Measurements from ENCODE around the gene TSR3.

The TSR3 gene

DNA sequence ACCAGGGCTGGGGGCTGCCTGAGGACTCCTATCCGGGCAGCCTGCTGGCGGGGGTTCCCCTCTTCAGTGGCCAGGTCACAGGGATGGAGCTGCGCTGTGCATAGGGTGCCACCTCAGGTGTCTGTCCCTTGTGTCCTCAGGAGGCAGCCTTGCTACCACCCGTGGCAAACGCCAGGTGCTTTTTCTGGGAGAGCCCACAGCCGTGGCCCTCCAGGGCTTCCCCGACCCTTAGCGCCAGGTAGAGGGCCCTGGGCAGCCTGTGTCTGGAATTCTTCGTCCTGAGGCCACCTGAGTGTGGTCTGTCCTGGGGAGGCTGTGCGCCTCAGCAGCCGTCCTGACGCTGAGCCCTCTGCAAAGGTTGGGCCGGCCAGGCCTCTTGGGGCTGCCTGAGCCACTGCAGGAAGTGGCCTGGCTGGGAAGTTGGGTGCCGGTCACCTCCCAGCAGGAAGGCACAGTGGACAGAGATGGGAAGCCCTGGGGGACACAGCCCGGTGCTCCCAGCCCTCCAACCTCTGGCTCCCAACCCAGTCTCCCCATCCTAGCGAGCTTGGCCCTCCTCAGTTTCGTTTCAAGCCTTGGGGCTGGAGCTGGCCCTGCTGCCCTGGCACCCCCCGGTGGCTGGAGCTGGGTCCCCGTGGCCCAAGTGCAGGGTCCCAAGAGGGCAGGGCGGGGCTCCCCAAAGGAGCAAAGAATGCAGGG lies 25.9 kb downstream of the TSR3 start:
- DNase-seq (ENCODE audit: low spot score) = no peak

DNA sequence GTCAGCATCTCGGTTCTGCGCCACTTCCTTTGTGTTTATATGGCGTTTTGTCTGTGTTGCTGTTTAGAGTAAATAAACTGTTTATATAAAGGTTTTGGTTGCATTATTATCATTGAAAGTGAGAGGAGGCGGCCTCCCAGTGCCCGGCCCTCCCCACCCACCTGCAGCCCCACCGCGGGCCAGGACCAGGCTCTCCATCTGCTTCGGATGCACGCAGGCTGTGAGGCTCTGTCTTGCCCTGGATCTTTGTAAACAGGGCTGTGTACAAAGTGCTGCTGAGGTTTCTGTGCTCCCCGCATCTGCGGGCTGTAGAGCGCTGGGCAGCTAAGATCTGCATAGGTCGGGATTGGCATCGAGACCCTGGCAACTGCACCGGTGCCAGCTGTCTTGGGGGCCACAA lies 26.4 kb downstream of the TSR3 start:
- DNase-seq (ENCODE audit: low spot score) = no peak

DNA sequence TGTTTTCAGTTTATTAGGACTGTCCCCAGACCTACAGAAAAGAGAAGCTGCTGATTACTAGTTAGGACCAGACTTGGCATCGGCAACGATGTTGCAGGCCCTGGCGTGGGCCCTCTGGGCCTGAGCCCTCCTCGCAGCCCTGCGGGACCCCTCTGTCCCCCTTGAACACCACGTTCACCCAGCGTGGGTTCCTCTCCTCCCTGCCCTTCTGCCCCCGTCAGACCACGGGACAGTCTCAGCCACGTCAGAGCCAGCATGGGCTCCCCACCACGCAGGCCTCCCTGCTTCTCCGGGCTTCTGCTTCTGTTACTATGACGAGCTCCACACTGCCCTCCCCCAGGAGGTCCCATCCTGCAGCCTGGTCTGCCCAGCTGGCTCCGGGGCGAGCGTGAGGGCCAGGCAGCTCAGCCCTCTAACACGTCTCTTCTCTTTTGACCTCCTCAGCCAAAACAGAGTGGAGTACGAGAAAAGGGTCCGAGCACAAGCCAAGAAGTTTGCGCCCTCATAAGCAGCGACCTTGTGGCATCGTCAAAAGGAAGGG lies 27.3 kb downstream of the TSR3 start:
- no peak for DNase-seq (ENCODE audit: low spot score)

DNA sequence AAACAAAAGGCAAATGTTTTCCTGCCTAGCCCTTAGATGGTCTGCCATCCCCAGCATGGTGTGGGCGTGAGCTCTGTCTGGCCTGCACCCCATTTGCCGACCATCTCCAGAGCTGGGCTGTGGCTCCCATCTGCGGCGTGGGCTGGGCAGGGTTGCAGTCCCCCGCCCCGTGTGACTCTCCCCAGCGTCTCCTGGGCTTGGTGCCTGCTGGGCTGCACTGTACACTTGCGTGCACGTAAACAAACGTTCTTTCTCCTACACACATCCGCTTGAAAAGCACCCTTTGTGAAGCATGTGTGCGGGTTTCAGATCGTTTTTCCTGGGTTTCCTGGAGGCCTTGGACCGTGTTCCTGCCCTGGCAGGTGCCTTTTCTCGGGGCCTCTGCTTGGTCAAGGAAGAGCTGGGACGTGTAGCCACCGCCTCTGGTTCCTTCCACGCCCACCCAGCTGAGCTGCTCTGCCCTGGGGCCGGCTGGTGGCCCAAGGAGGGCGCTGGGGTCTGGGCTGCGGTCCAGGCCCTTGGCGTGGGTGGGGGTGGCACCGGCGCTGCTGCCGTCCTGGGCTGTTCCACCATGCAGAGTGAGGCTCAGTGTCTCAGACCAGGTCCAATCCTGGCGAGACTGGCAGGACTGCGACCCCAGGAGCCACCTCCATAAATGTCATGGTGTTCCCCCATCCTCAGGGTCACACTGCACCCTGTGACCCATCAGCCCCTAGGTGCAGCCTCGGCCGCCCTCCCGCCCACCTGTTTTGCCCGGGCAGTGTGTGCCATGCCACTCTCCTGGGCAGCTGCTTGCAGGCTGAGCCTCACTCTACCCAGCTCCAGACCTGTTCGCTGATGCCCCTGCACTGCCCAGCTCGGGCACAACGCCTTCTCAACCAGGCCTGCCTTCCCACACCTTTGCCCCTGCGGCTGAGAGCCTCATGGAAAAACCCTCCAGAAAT lies 28.1 kb downstream of the TSR3 start:
- no peak for DNase-seq (ENCODE audit: low spot score)

DNA sequence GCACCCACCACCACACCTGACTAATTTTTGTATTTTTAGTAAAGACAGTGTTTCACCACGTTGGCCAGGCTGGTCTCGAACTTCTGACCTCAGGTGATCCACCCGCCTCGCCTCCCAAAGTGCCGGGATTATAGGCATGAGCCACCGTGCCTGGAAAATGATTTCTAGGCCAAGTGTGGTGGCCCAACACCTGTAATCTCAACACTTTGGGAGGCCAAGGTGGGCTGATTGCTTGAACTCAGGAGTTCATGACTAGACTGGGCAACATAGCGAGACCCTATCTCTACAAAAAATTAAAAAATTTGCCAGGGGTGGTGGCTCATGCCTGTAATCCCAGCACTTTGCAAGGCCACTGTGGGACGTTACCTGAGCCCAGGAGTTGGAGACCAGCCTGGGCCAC lies 29.3 kb downstream of the TSR3 start:
- DNase-seq (ENCODE audit: low spot score) = no peak

DNA sequence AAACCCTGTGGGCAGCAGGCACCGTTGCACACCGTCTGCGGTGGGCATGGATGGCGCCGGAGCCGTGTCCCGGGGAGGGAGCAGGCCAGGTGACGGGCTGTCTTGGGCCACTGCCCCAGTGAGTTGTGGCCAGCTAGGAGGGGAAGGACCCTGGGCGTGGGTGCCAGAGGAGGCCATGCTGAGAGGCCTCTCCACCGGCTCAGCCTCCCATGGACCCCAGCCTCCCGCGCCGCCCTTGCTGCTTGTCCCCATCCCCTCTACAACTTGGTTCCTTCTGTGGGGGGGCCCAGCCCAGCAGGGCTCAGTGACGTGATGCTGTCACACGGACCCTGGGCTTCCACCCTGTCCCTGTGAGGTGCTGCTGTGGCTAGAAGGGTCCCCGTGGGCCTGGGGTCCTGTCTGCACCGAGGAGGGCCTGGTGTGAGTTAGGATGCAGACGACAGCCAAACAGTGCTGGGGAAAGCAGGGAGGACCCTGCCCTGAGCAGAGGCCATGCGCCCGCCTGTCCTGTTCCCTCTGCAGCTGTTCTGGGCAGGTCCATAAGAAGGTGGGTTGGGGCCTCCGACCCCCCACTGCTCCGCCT lies 30.9 kb downstream of the TSR3 start:
- DNase-seq (ENCODE audit: low spot score) = no peak

DNA sequence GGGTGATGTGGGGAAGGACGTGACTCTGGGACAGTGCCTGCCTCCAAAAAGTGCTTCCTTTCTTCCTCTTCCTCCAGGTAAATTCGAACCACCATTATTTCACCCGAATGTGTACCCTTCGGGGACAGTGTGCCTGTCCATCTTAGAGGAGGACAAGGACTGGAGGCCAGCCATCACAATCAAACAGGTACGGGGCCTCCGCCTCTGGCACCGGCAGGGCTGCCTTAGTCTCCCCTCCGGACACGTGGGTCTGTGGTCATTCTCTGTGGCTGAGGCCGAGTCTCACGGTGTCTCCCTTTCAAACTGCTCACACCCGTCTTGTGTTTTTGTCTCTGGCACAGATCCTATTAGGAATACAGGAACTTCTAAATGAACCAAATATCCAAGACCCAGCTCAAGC lies 31.6 kb downstream of the TSR3 start:
- DNase-seq (ENCODE audit: low spot score) = no peak

DNA sequence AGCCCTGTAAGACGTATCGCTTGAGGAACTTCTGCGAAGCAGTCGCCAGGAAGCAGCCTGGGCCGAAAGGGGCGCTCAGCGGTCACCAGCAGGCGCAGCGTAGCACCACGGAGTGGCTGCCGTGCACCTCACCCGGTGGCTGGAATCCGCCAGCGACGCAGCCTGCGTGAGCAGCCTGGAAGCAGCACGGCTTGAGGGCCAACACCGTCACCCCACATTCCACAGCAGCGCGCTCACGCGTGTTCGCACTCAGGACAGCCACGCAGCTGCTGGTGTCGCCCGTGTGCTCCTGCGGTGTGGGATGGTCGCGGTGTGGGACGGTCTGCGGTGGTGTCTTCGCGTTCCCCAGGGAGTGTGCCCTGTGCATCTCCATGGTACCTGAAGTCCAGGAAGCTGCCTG lies 32.6 kb downstream of the TSR3 start:
- DNase-seq (ENCODE audit: low spot score) = no peak

DNA sequence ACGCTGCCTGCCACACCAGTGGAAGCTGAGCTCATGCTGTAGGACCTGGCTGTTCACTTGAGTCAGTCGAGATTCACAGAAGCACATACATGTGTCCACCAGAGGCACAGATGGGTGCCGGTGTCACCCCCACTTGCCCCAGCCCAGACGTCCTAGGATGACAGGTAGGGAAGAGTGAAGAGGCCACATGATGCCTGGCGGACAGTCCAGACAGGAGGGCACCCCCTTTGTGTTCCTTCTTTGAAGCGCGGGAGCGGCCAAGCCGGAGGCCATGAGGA lies 33.5 kb downstream of the TSR3 start:
- DNase-seq (ENCODE audit: low spot score) = no peak

DNA sequence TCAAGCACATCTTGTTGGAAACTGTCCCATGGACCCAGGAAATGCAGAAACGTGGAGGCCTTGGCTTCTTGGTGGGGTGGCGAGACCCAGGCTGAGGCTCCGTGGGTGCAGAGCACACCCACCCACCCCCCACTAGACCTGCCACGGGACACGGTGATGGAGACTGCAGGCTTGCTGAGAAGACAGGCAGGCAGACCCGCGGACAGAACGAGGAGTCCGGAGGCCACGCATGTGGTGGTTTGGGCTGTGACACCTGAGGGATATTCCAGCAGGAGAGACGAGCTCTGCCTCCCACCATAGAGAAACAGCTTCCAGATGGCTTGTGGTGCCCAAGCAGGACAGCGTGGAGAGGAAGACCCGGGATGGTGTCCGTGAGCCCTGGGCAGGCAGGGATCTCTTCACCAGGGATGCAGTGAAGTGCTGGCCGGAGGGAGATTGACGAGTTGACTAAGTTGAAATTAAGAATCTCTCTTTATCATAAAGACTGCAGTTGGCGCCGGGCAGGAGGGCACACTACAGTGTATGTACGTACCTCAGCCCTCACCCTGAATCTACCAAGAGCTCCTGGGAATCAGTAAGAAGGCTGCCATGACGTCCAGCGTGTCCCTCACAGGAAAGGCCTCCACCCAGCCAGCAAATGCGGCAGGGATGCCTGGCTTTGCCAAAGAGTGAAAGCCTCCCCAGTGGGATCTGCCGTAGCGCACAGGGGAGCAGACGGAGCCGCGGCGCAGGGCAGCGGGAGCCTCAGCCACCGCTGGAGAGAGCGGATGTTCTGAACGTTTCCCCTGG lies 34.0 kb downstream of the TSR3 start:
- no peak for DNase-seq (ENCODE audit: low spot score)

DNA sequence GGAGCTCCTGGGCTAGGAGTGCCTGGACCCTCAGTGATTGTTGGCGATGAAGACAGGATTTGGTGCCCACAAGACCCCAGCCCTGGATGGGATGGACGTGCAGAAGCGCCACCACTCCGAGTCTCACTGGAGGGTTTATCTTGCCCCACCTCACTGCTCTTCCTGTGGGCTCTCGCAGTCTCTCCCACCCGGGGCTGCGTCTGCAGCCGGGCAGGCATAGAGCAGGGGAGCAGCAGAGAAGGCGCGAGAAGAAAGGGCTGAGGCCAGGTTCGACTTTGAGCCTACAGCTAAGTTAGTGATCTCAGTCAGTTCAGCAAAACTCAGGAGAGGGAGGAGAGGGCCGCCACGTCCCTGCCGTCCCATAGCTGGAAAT lies 35.7 kb downstream of the TSR3 start:
- DNase-seq (ENCODE audit: low spot score) = no peak

DNA sequence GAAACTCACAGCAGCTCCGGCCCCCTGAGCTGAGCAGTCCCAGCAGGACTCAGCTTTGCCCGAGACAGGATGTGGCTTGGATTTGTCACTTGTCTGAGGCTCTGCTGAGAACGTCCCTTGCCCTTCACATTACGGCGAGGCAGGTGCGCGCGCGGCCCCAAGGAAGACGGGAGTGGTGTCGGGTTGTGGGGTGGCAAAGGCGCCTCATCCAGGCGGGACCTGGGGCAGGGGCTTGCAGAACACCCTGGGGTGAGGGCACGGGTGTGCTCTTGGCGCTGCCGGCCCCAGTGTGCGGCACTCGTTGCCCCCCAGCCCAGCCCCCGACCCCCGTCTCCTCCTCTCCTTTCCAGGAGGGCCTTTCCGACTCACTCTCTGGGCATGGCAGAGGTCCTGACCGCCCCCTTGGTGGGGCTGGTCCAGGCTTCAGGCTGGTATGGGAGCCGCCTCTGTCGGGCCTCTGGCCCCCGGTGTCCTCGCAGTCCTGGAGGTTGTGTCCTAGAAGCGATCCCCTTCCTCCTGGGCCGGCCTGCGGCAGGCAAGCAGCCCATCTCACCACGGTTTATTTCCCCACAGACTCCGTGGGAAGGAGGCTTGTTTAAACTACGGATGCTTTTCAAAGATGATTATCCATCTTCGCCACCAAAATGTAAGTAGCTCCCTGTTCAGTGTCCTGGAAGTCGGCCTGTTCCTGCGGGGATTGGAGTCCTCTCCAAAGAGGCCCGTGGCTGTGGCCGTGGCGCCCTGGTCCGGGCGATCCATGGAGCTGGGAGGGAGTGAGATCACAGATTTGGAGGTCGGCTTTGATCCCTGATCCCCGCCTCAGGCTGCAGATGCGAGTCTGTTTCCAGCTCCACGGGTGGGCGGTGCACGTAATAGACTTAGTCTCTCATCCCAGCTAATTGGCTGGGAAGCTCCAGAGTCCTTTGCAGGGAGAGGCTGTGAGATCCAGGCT lies 36.3 kb downstream of the TSR3 start:
- DNase-seq (ENCODE audit: low spot score) = no peak

DNA sequence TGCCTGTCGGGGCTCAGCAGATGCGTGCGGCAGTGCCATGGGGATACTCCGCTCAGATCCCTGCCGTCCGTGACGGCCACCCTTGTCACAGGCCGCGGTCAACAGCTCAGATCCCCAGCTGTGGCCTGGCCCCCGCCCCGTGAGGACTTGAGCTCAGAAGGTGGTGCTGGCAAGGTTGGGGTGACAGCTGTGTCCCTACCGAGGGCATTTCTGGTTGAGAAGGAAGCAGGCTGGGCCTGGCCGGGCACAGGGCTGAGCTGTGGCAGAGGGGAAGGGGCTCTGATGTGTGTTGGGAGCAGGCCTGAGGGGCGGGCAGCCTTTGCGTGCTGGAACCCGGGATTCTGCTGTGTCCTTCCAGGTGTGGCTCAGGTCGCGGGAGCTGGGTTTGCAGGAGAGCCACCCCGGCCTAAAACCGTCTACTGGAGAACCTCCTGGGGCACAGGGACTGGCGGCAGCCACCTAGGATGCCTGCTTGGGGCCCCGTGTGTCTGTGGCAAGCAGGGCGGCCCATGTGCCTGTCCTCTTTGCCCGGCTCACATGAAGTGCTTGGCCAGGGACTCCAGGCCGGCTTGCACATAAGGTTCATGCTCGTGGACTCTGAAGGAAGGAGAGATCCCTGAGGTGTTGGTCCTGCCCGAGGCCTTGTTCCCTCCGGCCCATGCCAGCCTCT lies 37.1 kb downstream of the TSR3 start:
- no peak for DNase-seq (ENCODE audit: low spot score)

DNA sequence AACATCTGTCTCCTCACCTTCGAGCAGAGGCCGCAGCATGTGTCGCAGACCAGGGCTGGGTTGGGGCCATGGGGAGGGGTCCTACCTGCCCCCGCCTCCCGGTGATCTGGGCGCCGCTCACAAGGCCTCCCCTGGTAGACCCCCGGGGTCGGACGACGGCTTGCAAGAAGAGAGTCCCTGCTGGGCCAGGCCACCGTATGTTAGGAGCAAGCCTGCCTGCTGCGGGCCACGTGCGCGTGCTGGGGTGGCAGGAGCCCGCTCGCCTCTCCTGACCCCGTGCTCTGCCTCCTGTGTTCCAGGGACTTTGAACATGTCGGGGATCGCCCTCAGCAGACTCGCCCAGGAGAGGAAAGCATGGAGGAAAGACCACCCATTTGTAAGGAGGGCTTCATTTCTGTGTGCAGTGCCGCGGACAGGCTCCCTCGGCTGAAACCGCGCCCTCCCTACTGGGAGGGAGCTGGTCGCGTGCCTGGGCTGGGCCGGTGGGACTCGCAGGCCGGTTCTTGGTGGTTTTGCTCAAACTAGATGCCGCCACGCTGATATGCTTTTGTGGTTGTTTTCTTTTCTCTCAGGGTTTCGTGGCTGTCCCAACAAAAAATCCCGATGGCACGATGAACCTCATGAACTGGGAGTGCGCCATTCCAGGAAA lies 37.8 kb downstream of the TSR3 start:
- no peak for DNase-seq (ENCODE audit: low spot score)

DNA sequence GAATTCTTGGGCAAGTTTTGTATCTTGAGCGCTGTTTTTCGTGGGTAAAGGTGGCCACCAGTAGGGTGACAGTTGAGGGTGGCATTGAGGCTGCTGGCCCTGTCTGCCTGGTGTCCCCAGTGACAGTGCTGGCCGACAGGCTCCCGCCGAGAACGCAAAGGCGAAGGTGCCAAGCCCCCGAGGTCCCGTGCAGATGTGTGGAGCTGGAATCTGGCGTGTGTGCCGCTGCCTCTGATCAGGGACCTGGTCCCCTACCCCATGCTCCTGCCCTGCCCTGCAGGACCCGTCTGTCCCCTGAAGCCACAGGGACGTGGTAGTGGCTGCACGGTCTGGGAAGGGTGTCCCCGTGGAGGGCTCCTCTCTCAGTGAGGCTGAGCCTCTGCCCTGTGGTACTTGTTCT lies 38.8 kb downstream of the TSR3 start:
- DNase-seq (ENCODE audit: low spot score) = no peak

DNA sequence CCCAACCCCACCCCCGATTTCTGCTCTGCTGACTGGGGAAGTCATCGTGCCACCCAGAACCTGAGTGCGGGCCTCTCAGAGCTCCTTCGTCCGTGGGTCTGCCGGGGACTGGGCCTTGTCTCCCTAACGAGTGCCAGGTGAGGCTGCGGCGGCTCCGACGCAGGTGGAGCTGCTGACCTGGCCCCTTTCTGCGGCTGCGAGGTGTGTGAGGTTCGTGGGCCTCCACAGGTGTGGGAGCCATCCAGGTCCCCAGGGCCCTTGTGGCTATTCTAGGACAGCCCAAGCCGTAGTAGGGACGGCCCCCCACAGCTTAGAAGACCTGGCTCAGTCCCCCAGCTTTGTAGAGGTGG lies 39.2 kb downstream of the TSR3 start:
- DNase-seq (ENCODE audit: low spot score) = no peak

DNA sequence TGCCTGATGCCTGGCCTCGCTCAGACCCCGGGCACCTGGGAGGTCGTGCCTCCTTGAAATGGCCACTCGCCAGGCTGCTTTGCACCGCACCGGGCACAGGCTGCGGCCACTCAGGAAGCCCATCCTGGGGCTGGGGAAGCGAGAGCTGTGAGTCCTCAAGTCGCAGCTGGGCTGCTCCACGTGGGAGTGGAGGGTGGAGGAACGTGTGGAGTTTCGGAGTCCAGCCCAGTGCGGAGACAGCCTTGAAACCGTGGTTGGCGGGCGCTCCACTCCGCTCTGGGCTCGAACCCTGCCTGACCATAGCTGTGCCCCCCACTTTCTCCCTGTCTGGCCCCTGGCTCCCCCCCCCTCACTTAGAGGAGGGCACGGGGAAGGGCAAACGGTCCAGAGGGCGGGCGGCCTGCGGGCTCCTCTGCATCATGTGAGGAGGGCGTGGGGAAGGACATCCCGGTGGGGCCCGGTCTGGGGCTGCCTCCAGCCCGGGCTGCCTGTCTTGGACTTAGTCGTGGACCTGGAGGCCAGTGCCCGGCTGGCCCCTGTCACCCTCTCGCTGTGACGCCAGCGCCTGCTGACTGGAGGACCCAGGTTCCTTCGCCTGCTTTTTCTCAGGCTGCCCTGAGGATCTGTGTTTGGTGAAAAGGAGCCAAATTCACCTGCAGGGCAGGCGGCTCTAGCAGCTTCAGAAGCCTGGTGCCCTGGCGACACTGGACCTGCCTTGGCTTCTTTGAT lies 39.8 kb downstream of the TSR3 start:
- DNase-seq (ENCODE audit: low spot score) = no peak

DNA sequence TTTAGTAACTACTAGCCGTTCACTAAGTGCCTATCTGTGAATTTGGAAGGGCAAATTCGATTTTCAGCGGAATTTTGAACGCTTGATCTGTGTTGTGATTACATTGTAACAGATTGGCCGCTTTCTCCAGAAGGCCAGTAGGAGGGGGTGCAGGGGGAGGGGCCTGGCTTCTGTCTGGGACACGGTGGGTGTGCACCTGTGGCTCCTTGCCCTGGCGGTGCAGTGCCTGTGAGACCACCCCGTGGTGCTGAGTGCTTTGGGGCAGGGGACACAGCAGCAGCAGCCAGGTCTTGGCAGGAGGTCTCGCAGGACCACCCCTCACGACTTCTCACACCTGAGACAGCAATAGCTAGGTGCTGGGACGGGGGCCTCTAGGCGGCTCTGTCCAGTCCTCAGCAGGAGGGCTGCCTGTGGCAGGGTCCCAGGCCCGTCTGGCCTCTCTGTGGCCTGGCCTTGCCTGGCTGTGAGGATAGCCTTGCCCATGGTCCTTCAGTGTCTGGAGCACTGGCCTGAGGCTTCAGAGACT lies 40.4 kb downstream of the TSR3 start:
- no peak for DNase-seq (ENCODE audit: low spot score)

DNA sequence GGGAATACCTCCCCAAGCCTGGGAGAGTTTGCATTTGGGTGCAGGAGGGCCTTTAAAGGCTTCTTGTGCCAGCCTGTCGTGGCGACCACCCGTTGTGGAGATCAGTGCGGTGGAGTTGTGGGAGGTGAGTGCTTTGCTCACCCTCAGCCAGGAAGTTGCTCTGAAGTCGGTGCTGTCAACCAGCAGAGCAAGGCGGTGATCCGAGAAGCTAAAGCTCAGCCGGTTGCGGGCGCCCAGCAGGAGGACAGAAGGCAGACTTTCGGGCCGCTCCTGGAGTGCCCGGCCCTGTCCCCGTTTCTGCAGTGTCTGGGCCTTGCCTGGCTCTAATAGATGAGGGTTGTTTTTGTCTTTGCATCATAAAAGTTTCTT lies 40.9 kb downstream of the TSR3 start:
- no peak for DNase-seq (ENCODE audit: low spot score)
